T-helper 1 cell treated with Interleukin-12 subunit alpha and Interleukin-12 subunit beta and Interleukin-4 antibody, amounts not matched to agents 30 μg/mL and 1 μg/mL, for 36 hours (primary cell): ENCODE measurements around the gene IL1RAPL2.

ENCODE experiments used
- H3K27ac Mint-ChIP-seq: one replicate; pipeline ENCODE4 v1.8.0; 2021; ENCODE audit warnings: mild to moderate bottlenecking, mixed read lengths
- H3K27me3 Mint-ChIP-seq: one replicate; pipeline ENCODE4 v1.8.0; 2021; ENCODE audit warnings: low read depth, mixed read lengths
- H3K36me3 Mint-ChIP-seq: one replicate; pipeline ENCODE4 v1.8.0; 2021; ENCODE audit warnings: low read depth, mixed read lengths
- H3K4me1 Mint-ChIP-seq: one replicate; pipeline ENCODE4 v1.8.0; 2021; ENCODE audit warnings: low read depth, mixed read lengths
- H3K4me3 Mint-ChIP-seq: one replicate; pipeline ENCODE4 v1.8.0; 2021; ENCODE audit warnings: mild to moderate bottlenecking, moderate library complexity, mixed read lengths
- H3K9me3 Mint-ChIP-seq: one replicate; pipeline ENCODE4 v1.8.0; 2021; ENCODE audit warnings: mixed read lengths

IL1RAPL2 gene

DNA sequence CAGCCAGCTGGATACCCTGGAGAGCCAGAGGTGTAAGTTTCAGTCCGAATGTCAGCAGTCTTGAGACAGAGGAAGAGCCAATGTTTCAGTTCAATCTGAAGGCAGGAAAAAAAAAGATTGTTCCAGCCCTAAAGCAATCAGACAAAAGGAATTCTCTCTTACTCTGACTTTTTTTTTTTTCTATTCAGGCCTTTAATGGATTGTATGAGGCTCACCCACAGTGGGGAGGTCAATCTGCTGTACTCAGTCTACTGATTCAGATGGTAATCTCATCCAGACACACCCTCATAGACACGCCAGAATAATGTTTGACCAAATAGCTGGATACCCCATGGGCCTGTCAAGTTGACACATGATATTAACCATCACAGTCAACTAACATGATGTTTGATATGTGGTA is 602.6 kb downstream of the IL1RAPL2 start:
- Mint-ChIP-seq H3K4me1 (no peaks in the 10 kb centered on the region), H3K27me3 (no peaks in the 10 kb centered on the region), H3K36me3 (no peaks in the 10 kb centered on the region), H3K4me3 (no peak overlapping the region), H3K9me3 (no peaks in the 10 kb centered on the region), H3K27ac (no peak overlapping the region)

GRCh38 chrX:105173071-105173470 is 607.1 kb downstream of the IL1RAPL2 start:
- Mint-ChIP-seq H3K4me1 (no peaks in the 10 kb centered on the region), H3K27ac (no peak overlapping the region), H3K36me3 (no peaks in the 10 kb centered on the region), H3K4me3 (no peak overlapping the region), H3K9me3 (no peaks in the 10 kb centered on the region), H3K27me3 (no peaks in the 10 kb centered on the region)

- Mint-ChIP-seq H3K36me3 (no peaks in the 10 kb centered on the region), H3K27ac (no peak overlapping the region), H3K9me3 (no peaks in the 10 kb centered on the region), H3K4me1 (no peaks in the 10 kb centered on the region), H3K4me3 (no peak overlapping the region), H3K27me3 (no peaks in the 10 kb centered on the region)
Measured at GRCh38 chrX:105179644-105180043, 613.6 kb downstream of the IL1RAPL2 start.

DNA sequence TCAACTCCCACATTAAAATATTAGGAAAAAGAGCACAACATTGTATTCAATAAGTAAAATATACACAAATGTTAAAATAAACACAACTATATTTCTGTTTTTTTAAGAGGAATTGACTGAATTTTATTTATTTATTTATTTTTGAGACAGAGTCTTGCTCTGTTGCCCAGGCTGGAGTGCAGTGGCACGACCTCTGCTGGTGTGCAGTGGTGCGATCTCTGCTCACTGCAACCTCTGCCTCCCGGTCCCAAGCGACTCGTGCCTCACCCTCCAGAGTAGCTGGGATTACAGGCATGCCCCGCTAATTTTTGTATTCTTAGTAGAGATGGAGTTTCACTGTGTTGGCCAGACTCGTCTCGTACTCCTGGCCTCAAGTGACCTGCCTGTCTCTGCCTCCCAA is 623.1 kb downstream of the IL1RAPL2 start:
- H3K36me3 Mint-ChIP-seq: no peaks in the 10 kb centered on the region
- no peaks in the 10 kb centered on the region for H3K9me3 Mint-ChIP-seq
- no peak overlapping the region for H3K27ac Mint-ChIP-seq
- H3K4me1 Mint-ChIP-seq: no peaks in the 10 kb centered on the region
- H3K4me3 Mint-ChIP-seq: no peak overlapping the region
- no peaks in the 10 kb centered on the region for H3K27me3 Mint-ChIP-seq

- Mint-ChIP-seq H3K27ac (no peak overlapping the region), H3K36me3 (no peaks in the 10 kb centered on the region), H3K4me3 (no peak overlapping the region), H3K27me3 (no peaks in the 10 kb centered on the region), H3K4me1 (no peaks in the 10 kb centered on the region), H3K9me3 (no peaks in the 10 kb centered on the region)
Measured at GRCh38 chrX:105190252-105190853, 624.4 kb downstream of the IL1RAPL2 start.

DNA sequence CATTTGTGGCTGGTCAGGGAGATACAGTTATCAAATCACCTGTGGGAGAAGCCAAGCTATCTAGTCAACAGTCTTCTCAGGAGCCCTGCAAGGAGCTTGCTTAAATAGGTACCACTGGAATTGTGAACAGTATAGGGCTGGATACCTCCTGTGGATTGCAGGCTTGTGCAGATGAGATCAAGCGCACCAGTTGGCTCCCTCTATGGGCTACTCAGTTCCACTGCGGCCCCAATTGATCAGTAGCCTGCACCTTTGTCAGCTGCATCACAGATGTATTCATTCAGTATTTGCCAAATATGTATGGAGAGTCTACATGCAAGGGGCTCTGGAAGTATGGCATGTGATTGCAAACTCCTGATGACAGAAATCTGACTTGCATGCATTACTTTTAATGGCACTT is 625.9 kb downstream of the IL1RAPL2 start:
- Mint-ChIP-seq H3K4me3 (no peak overlapping the region), H3K27ac (no peak overlapping the region), H3K36me3 (no peaks in the 10 kb centered on the region), H3K27me3 (no peaks in the 10 kb centered on the region), H3K4me1 (no peaks in the 10 kb centered on the region), H3K9me3 (no peaks in the 10 kb centered on the region)

GRCh38 chrX:105209406-105209805 is 643.4 kb downstream of the IL1RAPL2 start:
- H3K27ac Mint-ChIP-seq: no peak overlapping the region
- no peaks in the 10 kb centered on the region for H3K4me1 Mint-ChIP-seq
- H3K4me3 Mint-ChIP-seq: no peak overlapping the region
- no peaks in the 10 kb centered on the region for H3K9me3 Mint-ChIP-seq
- no peaks in the 10 kb centered on the region for H3K27me3 Mint-ChIP-seq
- H3K36me3 Mint-ChIP-seq: no peaks in the 10 kb centered on the region

DNA sequence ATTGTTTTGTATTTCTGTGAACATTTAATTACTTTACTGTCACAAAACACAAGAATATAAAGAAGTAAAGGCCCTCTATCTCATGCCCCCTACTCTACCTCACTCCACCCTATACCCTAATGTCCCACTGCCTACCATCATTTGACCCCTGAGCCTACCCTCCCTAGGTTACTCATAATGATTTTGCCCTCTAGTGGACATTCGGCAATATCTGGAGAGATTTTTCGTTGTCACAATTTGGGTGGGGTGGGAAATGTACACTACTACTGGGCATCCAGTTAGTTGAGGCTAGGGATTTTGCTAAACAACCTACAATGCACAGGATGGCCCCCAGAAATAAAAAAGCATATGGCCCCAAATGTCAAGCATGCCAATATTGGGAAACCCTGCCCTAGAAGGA is 644.3 kb downstream of the IL1RAPL2 start:
- H3K4me3 Mint-ChIP-seq: no peak overlapping the region
- H3K27me3 Mint-ChIP-seq: no peaks in the 10 kb centered on the region
- H3K27ac Mint-ChIP-seq: no peak overlapping the region
- H3K4me1 Mint-ChIP-seq: no peaks in the 10 kb centered on the region
- no peaks in the 10 kb centered on the region for H3K9me3 Mint-ChIP-seq
- H3K36me3 Mint-ChIP-seq: no peaks in the 10 kb centered on the region

GRCh38 chrX:105211066-105211575 is 645.1 kb downstream of the IL1RAPL2 start:
- no peak overlapping the region for H3K4me3 Mint-ChIP-seq
- no peak overlapping the region for H3K27ac Mint-ChIP-seq
- no peaks in the 10 kb centered on the region for H3K4me1 Mint-ChIP-seq
- H3K9me3 Mint-ChIP-seq: peaks cover 4% of the 10 kb centered on the region
- no peaks in the 10 kb centered on the region for H3K27me3 Mint-ChIP-seq
- H3K36me3 Mint-ChIP-seq: no peaks in the 10 kb centered on the region

GRCh38 chrX:105219454-105220401 is 653.7 kb downstream of the IL1RAPL2 start:
- Mint-ChIP-seq H3K4me1 (no peaks in the 10 kb centered on the region), H3K36me3 (peaks cover 1% of the 10 kb centered on the region), H3K27me3 (no peaks in the 10 kb centered on the region), H3K9me3 (peaks cover 5% of the 10 kb centered on the region), H3K27ac (no peak overlapping the region), H3K4me3 (no peak overlapping the region)

DNA sequence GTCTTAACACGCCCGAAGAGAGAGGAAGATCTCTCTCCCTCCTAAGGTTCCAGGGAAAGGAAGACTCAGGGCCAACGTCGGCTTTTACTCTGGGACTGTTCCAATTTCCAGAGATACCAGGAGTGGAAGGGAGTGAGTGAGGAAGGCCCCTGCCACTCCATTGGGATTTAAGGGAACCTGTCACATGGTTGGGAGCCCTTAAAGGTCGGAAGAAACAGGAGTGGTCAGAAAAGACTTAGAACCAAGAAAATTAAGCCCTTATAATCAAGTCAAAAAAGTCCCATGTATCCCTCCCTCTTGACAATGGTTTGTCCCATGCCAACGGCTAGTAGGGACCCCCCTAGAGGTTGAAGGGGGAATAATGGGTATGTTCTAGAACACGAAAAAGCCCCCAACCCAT is 654.6 kb downstream of the IL1RAPL2 start, which contains the start of gene TEX13A:
Gene TEX13A, minus strand, starts transcription at position 59 of the 400 bp plus-strand sequence. CDS start 297 bp downstream, outside the sequence.
- no peak within 1 kb of the TSS for H3K27ac Mint-ChIP-seq
- H3K4me3 Mint-ChIP-seq: no peak within 1 kb of the TSS
- H3K36me3 Mint-ChIP-seq: peaks cover 1% of the 10 kb centered on the region
- no peaks in the 10 kb centered on the region for H3K4me1 Mint-ChIP-seq
- peaks cover 5% of the 10 kb centered on the region for H3K9me3 Mint-ChIP-seq
- H3K27me3 Mint-ChIP-seq: no peaks in the 10 kb centered on the region

- H3K27me3 Mint-ChIP-seq: no peaks in the 10 kb centered on the region
- no peak overlapping the region for H3K27ac Mint-ChIP-seq
- H3K9me3 Mint-ChIP-seq: no peaks in the 10 kb centered on the region
- H3K4me3 Mint-ChIP-seq: no peak overlapping the region
- peaks cover 1% of the 10 kb centered on the region for H3K36me3 Mint-ChIP-seq
- no peaks in the 10 kb centered on the region for H3K4me1 Mint-ChIP-seq
Measured at GRCh38 chrX:105221374-105221773, 655.4 kb downstream of the IL1RAPL2 start.

- Mint-ChIP-seq H3K27me3 (no peaks in the 10 kb centered on the region), H3K4me1 (no peaks in the 10 kb centered on the region), H3K27ac (no peak overlapping the region), H3K9me3 (no peaks in the 10 kb centered on the region), H3K36me3 (no peaks in the 10 kb centered on the region), H3K4me3 (no peak overlapping the region)
Measured at GRCh38 chrX:105226499-105226898, 660.5 kb downstream of the IL1RAPL2 start.

- Mint-ChIP-seq H3K9me3 (no peaks in the 10 kb centered on the region), H3K27ac (no peak overlapping the region), H3K4me1 (no peaks in the 10 kb centered on the region), H3K27me3 (no peaks in the 10 kb centered on the region), H3K4me3 (no peak overlapping the region), H3K36me3 (no peaks in the 10 kb centered on the region)
Measured at GRCh38 chrX:105228602-105229001, 662.6 kb downstream of the IL1RAPL2 start.

DNA sequence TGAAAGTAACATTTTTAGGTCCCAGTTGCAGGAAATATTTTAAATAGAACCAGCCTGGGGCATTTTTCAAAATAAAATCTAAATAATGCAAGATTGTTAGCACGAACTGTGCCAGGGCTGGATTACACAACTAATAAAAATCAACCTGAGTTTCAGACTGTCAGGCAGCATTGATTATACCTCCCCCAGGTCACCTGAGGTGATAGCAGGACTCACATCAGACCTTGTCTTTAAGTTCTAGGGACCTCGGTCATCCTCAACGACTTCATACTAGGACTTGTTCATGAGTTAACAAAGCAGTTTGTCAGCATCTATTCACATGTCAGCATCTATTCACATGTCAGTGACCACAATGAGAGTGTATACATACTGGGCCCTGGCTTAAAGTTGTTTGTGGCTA is 663.1 kb downstream of the IL1RAPL2 start:
- Mint-ChIP-seq H3K4me3 (no peak overlapping the region), H3K4me1 (no peaks in the 10 kb centered on the region), H3K27ac (no peak overlapping the region), H3K9me3 (no peaks in the 10 kb centered on the region), H3K36me3 (no peaks in the 10 kb centered on the region), H3K27me3 (no peaks in the 10 kb centered on the region)
